Karpas-422 (cell line): ENCODE results near the gene HYAL3. TPM values are rescaled to one million over a fixed set of nuclear protein-coding genes. Genes with fewer than 3 reads are reported as not detected.

Experiments used
- DNase-seq: peaks from one replicate; pipeline ENCODE4 v3.0.0-alpha.2; 2015
- H2AFZ ChIP-seq: fragments of 200-600 bp; sonication (generic); 2 replicates; pipeline ENCODE4 v1.6.1; 2014; ENCODE audit warnings: antibody characterized with exemption, low read length, mixed read lengths
- H3K27ac ChIP-seq: fragments of 200-600 bp; sonication (generic); 2 replicates; pipeline ENCODE4 v1.5.1; 2014; ENCODE audit warnings: mild to moderate bottlenecking, low read length, moderate library complexity
- H3K27me3 ChIP-seq: fragments of 200-600 bp; sonication (generic); 2 replicates; pipeline ENCODE4 v1.6.1; 2014; ENCODE audit warnings: low read length, mixed read lengths
- H3K36me3 ChIP-seq: fragments of 200-600 bp; sonication (generic); 2 replicates; pipeline ENCODE4 v1.6.1; 2014; ENCODE audit warnings: low read length, mixed read lengths; ENCODE audit not compliant: insufficient read depth
- H3K4me1 ChIP-seq: fragments of 200-600 bp; sonication (generic); 2 replicates; pipeline ENCODE4 v1.6.1; 2014; ENCODE audit warnings: mild to moderate bottlenecking, low read length, mixed read lengths
- H3K4me2 ChIP-seq: fragments of 200-600 bp; sonication (generic); 2 replicates; pipeline ENCODE4 v1.6.1; 2014; ENCODE audit warnings: low read length, low read depth, mild to moderate bottlenecking; ENCODE audit not compliant: poor library complexity, severe bottlenecking
- H3K4me3 ChIP-seq: fragments of 200-600 bp; sonication (generic); 2 replicates; pipeline ENCODE4 v1.5.1; 2014; ENCODE audit warnings: mild to moderate bottlenecking, antibody characterized with exemption, low read length, mixed read lengths
- H3K79me2 ChIP-seq: fragments of 200-600 bp; sonication (generic); 2 replicates; pipeline ENCODE4 v1.6.1; 2014; ENCODE audit warnings: mild to moderate bottlenecking, low read length, mixed read lengths
- H3K9ac ChIP-seq: fragments of 200-600 bp; sonication (generic); 2 replicates; pipeline ENCODE4 v1.6.0; 2014; ENCODE audit warnings: low read length
- H3K9me2 ChIP-seq: fragments of 200-600 bp; sonication (generic), shearing (Covaris generic); replicated peaks from 2 replicates; pipeline ENCODE4 v1.6.0; 2014; ENCODE audit warnings: mild to moderate bottlenecking, low read length, moderate library complexity; ENCODE audit not compliant: insufficient read depth
- H3K9me3 ChIP-seq: fragments of 300-700, 200-600 bp; sonication (generic); 2 replicates; pipeline ENCODE4 v1.6.1; 2014; ENCODE audit warnings: low read length, mixed read lengths
- H4K20me1 ChIP-seq: fragments of 200-600 bp; sonication (generic); 2 replicates; pipeline ENCODE4 v1.6.1; 2014; ENCODE audit warnings: mild to moderate bottlenecking, antibody characterized with exemption, low read length, low read depth; ENCODE audit not compliant: insufficient read depth
- total RNA-seq: library from RNA; depleted of rRNA; stranded (reverse); fragments of >200 nt; shearing (Covaris generic); gene quantifications from 2 replicates; pipeline ENCODE4 v1.2.3, GENCODE V29; 2014; ENCODE audit warnings: low replicate concordance; rRNA removed

HYAL3 gene, protein sequence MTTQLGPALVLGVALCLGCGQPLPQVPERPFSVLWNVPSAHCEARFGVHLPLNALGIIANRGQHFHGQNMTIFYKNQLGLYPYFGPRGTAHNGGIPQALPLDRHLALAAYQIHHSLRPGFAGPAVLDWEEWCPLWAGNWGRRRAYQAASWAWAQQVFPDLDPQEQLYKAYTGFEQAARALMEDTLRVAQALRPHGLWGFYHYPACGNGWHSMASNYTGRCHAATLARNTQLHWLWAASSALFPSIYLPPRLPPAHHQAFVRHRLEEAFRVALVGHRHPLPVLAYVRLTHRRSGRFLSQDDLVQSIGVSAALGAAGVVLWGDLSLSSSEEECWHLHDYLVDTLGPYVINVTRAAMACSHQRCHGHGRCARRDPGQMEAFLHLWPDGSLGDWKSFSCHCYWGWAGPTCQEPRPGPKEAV
- 9.3 and 17.2 TPM in 2 replicates for total RNA-seq

DNA sequence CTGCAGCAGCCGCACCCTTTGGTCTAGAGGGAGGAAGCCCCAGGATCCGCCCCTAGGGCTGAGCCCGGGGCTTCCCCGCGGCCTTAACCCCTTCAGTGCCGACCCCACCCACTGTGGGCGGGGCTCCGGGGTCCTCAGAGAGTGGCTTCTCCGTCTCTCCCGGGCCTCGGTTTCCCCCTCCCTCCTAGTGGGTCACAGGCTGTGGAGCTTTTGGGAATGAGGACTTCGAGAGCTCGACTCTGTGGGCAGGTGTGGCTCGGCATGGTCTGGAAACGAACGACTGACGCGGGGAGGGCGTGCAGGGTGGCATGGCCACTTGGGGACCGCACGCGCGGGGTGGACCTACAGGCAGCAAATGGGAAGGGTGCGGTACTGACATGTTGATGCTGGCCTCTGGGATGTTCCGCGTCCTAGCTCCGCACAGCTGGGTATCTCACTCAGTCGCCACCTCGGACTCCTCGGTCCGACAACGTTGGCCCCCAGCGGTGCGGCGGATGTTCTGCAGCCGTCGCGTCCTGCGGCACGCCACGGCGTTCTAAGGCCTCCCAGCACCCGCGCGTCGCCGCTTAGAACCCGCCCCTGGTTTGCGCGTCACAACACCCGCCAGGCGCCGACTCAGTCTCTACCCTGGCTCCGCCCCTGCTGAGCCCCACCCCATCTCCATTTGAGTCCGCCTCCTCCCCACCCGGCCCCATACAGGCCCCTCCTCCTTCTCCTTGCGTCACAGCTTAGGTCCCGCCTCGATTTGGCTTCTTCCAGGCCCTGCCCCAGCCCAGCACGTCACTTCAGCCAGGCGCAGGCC lies at the start of gene HYAL3, which contains the start of gene NAA80:
HYAL3 (minus strand) TSS at position 570 of the 802 bp plus-strand sequence. CDS start 3,803 bp downstream, outside the sequence.
NAA80 (minus strand) TSS at position 570 of the 802 bp plus-strand sequence. CDS start 1,942 bp downstream, outside the sequence.
- DNase-seq: peak; percentile 100
- H2AFZ ChIP-seq: peak within 1 kb of the TSS; percentile 95

DNA sequence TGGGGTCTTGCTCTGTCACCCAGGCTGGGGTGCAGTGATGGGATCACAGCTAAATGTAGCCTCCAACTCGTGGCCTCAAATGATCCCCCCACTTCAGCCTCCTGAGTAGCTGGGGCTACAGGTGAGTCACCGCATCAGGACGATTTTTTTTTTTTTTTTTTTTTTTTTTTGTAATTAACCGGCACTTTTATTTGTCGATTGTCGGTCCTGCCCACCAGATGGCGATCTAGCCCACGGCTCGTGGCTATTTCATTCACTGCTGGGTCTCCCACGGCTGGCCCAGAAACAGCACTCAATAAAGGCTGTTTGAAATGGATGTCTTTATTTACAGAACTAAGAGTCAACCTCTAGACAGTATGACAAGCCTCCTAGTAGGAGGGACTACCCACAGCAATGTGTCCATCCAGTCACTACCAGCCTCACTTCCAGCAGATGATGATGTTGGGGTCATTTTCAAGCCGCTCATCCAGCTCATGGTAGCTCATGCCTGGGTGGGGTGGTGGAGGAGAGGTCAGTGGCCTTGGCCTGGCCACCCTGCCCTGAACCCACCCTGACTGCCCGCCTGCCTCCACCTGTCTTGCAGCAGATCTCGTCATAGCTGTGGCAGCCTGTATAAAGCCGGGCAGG lies 48.1 kb upstream of the HYAL3 start:
- Histone ChIP-seq H3K27ac (no peak overlapping the region), H3K4me1 (peaks cover 35% of the 10 kb centered on the region), H3K79me2 (peaks cover 24% of the 10 kb centered on the region), H3K27me3 (no peaks in the 10 kb centered on the region), H3K4me3 (no peak overlapping the region), H3K36me3 (no peaks in the 10 kb centered on the region), H3K9me3 (no peaks in the 10 kb centered on the region), H3K9ac (no peak overlapping the region), H4K20me1 (no peaks in the 10 kb centered on the region), H2AFZ (no peak overlapping the region), H3K4me2 (no peak overlapping the region), H3K9me2 (no peaks in the 10 kb centered on the region)
- peak; percentile 93 for DNase-seq

More for the DNA sequence above, at the start of gene HYAL3, which contains the start of gene NAA80:
- no peaks in the 10 kb centered on the region for H3K36me3 ChIP-seq
- H4K20me1 ChIP-seq: no peaks in the 10 kb centered on the region
- H3K4me1 ChIP-seq: peaks cover 21% of the 10 kb centered on the region
- H3K4me2 ChIP-seq: peak within 1 kb of the TSS; percentile 92
- peak within 1 kb of the TSS; percentile 91 for H3K9ac ChIP-seq
- H3K27me3 ChIP-seq: no peaks in the 10 kb centered on the region
- peak within 1 kb of the TSS; percentile 93 for H3K4me3 ChIP-seq
- H3K79me2 ChIP-seq: peaks cover 7% of the 10 kb centered on the region; the same call in 1 of the 2 replicates
- H3K9me3 ChIP-seq: no peaks in the 10 kb centered on the region
- peak within 1 kb of the TSS; percentile 44; the same call in 1 of the 2 replicates for H3K27ac ChIP-seq
- H3K9me2 ChIP-seq: no peaks in the 10 kb centered on the region

DNA sequence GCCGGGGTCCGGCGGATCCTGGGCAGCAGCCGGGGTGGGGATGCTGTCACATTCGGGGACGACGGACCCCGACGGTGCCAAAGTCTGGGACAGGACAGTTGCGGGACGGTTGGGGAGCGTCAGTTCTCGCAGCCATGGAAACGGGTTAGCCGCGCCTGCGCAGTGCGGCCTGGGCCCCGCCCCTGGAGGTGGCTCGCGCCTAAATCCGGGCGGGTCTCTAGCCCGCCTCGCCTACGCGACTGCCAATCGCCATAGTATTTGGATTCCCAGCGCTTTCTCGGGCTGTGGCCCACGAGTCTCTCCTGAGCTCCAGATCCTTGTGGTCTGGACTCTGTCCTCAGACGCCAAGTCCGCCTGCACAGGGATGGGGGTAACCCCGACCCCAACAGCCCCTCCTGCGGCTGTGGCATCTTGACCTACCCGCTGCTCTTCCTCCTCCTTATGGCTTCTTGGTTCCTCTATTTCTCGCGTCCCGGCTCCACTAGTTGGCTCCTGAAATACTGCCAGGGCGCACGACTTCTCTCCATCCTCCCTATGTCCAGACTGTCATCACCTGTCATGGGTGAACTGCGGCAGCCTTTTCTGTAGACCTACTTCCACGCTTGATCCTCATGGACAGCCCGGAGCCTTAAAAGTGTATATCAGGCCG lies 46.5 kb upstream of the HYAL3 start, which contains the start of gene ZMYND10:
ZMYND10 (minus strand) TSS at position 147 of the 649 bp plus-strand sequence. CDS start 153 bp downstream, outside the sequence.
- no peaks in the 10 kb centered on the region for H4K20me1 ChIP-seq
- H3K9ac ChIP-seq: no peak within 1 kb of the TSS
- no peaks in the 10 kb centered on the region for H3K27me3 ChIP-seq
- peak within 1 kb of the TSS; percentile 36; the same call in 1 of the 2 replicates for H3K4me3 ChIP-seq
- H3K4me2 ChIP-seq: peak within 1 kb of the TSS; percentile 45
- no peak within 1 kb of the TSS for H2AFZ ChIP-seq
- H3K79me2 ChIP-seq: peaks cover 15% of the 10 kb centered on the region
- H3K36me3 ChIP-seq: no peaks in the 10 kb centered on the region
- H3K27ac ChIP-seq: no peak within 1 kb of the TSS
- peak; percentile 82 for DNase-seq
- H3K4me1 ChIP-seq: peaks cover 36% of the 10 kb centered on the region
- no peaks in the 10 kb centered on the region for H3K9me2 ChIP-seq
- no peaks in the 10 kb centered on the region for H3K9me3 ChIP-seq

DNA sequence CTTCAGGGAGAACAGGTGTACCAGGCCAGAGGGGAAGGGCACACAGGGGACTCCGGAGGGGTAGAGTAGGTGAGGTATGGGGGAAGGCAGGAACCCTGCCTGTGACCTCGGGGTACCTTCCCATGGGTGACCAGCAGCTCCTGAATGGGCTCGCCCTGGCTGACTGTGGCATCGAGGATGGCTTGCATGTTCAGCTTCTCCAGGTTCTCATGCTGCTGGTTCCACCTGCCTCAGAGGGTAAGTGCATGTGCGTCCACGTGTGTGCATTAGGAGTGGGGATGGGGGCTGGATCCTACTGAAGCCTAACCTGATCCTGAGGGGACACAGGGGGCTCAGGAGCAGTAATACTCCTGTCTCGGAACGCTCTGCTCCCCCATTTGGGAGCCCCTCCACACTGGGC lies 45.8 kb upstream of the HYAL3 start:
- Histone ChIP-seq H3K27me3 (no peaks in the 10 kb centered on the region), H3K79me2 (peaks cover 15% of the 10 kb centered on the region), H3K4me3 (no peak overlapping the region), H3K9me2 (no peaks in the 10 kb centered on the region), H2AFZ (no peak overlapping the region), H3K4me1 (peaks cover 38% of the 10 kb centered on the region), H4K20me1 (no peaks in the 10 kb centered on the region), H3K4me2 (no peak overlapping the region), H3K27ac (no peak overlapping the region), H3K9ac (no peak overlapping the region), H3K9me3 (no peaks in the 10 kb centered on the region), H3K36me3 (no peaks in the 10 kb centered on the region)
- DNase-seq: no peak

DNA sequence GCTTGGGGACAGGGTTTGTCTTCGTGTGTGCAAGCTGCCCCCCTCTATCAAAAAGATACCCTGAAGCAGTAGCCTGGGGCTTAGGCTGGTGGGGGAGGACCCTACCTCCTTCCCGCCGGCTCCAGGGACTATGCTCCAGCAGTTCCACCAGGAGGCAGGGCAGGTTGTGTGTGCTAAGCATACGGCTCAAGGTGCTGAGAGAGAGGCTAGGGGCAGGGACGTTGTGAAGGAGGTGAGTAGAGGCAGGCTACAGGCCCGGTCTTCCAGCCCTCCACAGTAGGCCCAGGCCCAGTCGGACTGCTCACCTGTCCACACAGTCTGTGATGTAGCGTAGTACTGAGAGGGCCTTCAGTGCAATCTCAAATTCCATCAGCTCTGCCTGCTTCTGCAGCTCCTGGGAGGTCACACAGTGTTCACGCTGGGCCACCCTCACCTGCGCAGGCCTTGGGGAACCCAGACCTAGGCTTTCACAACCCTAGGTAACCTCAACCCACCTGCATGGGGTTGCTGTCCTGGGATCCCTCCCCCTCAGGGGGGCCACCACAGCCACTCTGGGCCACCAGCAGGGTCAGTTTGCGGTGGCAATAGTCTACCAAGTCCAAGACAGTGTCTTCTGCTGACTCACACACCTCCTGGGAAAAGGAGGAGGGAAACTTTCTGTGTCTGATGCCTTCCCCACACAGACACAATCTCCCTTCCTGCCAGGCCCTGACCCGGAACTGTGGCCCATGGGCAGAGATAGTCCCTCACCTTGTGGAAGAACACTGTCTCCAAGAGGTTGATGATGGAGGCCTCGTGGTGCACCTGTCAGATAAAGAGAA lies 43.8 kb upstream of the HYAL3 start:
- no peak overlapping the region for H2AFZ ChIP-seq
- H3K4me3 ChIP-seq: no peak overlapping the region
- H3K36me3 ChIP-seq: no peaks in the 10 kb centered on the region
- no peaks in the 10 kb centered on the region for H3K9me3 ChIP-seq
- H4K20me1 ChIP-seq: no peaks in the 10 kb centered on the region
- no peak overlapping the region for H3K27ac ChIP-seq
- H3K9me2 ChIP-seq: no peaks in the 10 kb centered on the region
- DNase-seq: no peak
- H3K9ac ChIP-seq: no peak overlapping the region
- H3K79me2 ChIP-seq: peaks cover 23% of the 10 kb centered on the region
- peaks cover 43% of the 10 kb centered on the region for H3K4me1 ChIP-seq
- no peaks in the 10 kb centered on the region for H3K27me3 ChIP-seq
- no peak overlapping the region for H3K4me2 ChIP-seq

DNA sequence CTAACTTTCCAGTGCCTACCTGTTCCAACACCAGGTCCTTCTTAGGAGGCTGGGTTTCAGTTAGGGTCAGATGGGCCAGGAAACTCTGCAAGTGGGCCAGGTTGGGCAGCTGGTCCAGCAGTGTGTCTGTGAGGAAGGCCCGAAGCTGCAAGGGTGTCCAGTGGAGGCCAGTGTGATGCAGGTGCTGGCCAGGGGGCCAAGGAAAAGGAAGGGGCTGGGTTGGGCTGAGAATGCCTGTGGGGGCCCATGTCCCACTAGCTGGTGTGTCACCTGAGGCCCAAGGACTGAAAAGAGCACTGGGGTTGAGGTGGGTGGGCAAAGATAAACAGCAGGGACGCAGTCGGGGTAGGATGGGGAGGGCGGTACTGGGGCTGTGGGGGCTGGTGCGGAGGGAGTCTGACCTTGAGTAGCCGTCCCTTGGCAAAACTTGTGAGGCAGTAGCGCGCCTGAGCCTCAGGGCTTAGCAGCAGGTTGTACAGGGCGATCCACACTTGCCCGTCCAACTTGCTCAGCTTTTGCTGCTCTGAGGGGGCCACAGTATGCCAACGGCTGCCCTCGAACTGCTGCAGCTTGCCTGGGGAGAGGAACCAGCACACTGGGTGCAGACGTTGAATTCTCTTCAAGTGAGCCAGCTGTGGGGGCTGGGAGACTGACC lies 42.9 kb upstream of the HYAL3 start:
- Histone ChIP-seq H3K9me3 (no peaks in the 10 kb centered on the region), H4K20me1 (no peaks in the 10 kb centered on the region), H3K4me3 (no peak overlapping the region), H3K9me2 (no peaks in the 10 kb centered on the region), H2AFZ (no peak overlapping the region), H3K36me3 (no peaks in the 10 kb centered on the region), H3K9ac (peak overlapping the region; percentile 99), H3K27ac (no peak overlapping the region), H3K4me2 (peak overlapping the region; percentile 97), H3K79me2 (peaks cover 29% of the 10 kb centered on the region), H3K27me3 (no peaks in the 10 kb centered on the region), H3K4me1 (peaks cover 48% of the 10 kb centered on the region)
- DNase-seq: no peak
